ENCODE measurements around the gene NDUFS1.

DNA sequence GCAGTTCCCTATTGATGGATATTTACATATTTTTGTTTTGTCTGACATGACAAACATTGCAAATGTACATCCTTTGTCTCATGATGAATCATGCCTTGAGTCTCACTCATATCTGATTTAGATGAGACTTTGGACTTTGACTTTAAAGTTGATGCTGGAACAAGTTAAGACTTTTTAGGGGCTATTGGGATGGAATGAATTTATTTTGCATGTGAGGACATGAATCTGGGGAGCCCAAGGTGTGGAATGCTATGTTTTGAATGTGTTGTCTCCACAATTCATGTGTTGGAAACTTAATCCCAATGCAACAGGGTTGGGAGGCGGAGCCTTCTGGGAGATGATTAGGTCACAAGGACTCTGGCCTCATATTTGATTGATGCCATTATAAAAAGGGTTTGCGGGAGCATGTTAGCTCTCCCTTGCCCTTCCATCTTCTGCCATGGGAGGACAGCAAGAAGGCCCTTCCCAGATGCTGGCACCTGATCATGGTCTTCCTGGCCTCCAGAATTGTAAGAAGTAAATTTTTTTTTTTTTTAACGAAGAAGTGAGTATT is 44.1 kb downstream of the NDUFS1 start:
- TF ChIP-seq CTCF (IDR thresholded peaks at IDR 0.05), result no peak
- no peak for TF ChIP-seq POLR2A (IDR thresholded peaks at IDR 0.05; ENCODE audit: low read depth)
- TF ChIP-seq EP300 (IDR thresholded peaks at IDR 0.05), result no peak

Measured in esophagus muscularis mucosa (tissue), 4 donors.